ENCODE measurements around the gene CLDN22.

The CLDN22 gene

GRCh38 chr4:183318656-183319055, 1.4 kb downstream of the CLDN22 start:
- no peak for DNase-seq

- DNase-seq, result no peak
Measured at GRCh38 chr4:183314806-183315205, 5.3 kb downstream of the CLDN22 start.

- DNase-seq, result no peak
Measured at GRCh38 chr4:183314336-183314735, 5.7 kb downstream of the CLDN22 start.

GRCh38 chr4:183312841-183313240, 7.2 kb downstream of the CLDN22 start:
- no peak for DNase-seq

- no peak for DNase-seq
Measured at GRCh38 chr4:183306811-183307210, 13.3 kb downstream of the CLDN22 start.

GRCh38 chr4:183304538-183304937, 15.5 kb downstream of the CLDN22 start:
- DNase-seq, result no peak

- no peak for DNase-seq
Measured at GRCh38 chr4:183304067-183304466, 16.0 kb downstream of the CLDN22 start.

- DNase-seq, result no peak
Measured at GRCh38 chr4:183303301-183303700, 16.8 kb downstream of the CLDN22 start.

- DNase-seq, result no peak
Measured at GRCh38 chr4:183300655-183301054, 19.4 kb downstream of the CLDN22 start.

- DNase-seq, result no peak
Measured at GRCh38 chr4:183300070-183300469, 20.0 kb downstream of the CLDN22 start.

GRCh38 chr4:183299464-183299863, 20.6 kb downstream of the CLDN22 start:
- no peak for DNase-seq

GRCh38 chr4:183297675-183298074, 22.4 kb downstream of the CLDN22 start:
- DNase-seq, result no peak

GRCh38 chr4:183295711-183296110, 24.4 kb downstream of the CLDN22 start:
- no peak for DNase-seq

- DNase-seq, result no peak
Measured at GRCh38 chr4:183291070-183291469, 29.0 kb downstream of the CLDN22 start.

- DNase-seq, result no peak
Measured at GRCh38 chr4:183289688-183290087, 30.4 kb downstream of the CLDN22 start.

- DNase-seq, result no peak
Measured at GRCh38 chr4:183288955-183289354, 31.1 kb downstream of the CLDN22 start.

- no peak for DNase-seq
Measured at GRCh38 chr4:183287677-183288076, 32.4 kb downstream of the CLDN22 start.

- no peak for DNase-seq
Measured at GRCh38 chr4:183287309-183287659, 32.8 kb downstream of the CLDN22 start.

GRCh38 chr4:183286590-183287308, 33.3 kb downstream of the CLDN22 start:
- DNase-seq, result no peak

- no peak for DNase-seq
Measured at GRCh38 chr4:183285886-183286285, 34.2 kb downstream of the CLDN22 start.

GRCh38 chr4:183284965-183285364, 35.1 kb downstream of the CLDN22 start:
- no peak for DNase-seq

GRCh38 chr4:183284258-183284785, 35.8 kb downstream of the CLDN22 start:
- DNase-seq, result no peak

- no peak for DNase-seq
Measured at GRCh38 chr4:183276106-183276505, 44.0 kb downstream of the CLDN22 start.

GRCh38 chr4:183272384-183272783, 47.7 kb downstream of the CLDN22 start:
- no peak for DNase-seq

- DNase-seq, result no peak
Measured at GRCh38 chr4:183268556-183268955, 51.5 kb downstream of the CLDN22 start.

Measured in NCI-H526 treated with DMSO at 0.1 percent for 48 hours (cell line).